Hepatocyte (in vitro differentiated cells): ENCODE measurements around the gene ZBTB7B. TPM values are rescaled to one million over a fixed set of nuclear protein-coding genes. Genes with fewer than 3 reads are reported as not detected.

ENCODE experiments used
- DNase-seq: peaks from one replicate; pipeline ENCODE4 v3.0.0-alpha.2; 2016; ENCODE audit warnings: low spot score
- H2AFZ ChIP-seq: fragments of 200-600 bp; sonication (generic); 2 replicates; pipeline ENCODE4 v1.6.0; 2016; ENCODE audit warnings: antibody characterized with exemption, mild to moderate bottlenecking
- H3K27ac ChIP-seq: fragments of 200-600 bp; sonication (generic); 2 replicates; pipeline ENCODE4 v1.5.1; 2016; ENCODE audit warnings: mild to moderate bottlenecking
- H3K27me3 ChIP-seq: fragments of 200-600 bp; sonication (generic); 2 replicates; pipeline ENCODE4 v1.6.1; 2016
- H3K36me3 ChIP-seq: fragments of 200-600 bp; sonication (generic); replicated peaks from 2 replicates; pipeline ENCODE4 v1.5.1; 2016; ENCODE audit warnings: low read depth; ENCODE audit not compliant: insufficient read depth
- H3K4me1 ChIP-seq: fragments of 200-600 bp; sonication (generic); 2 replicates; pipeline ENCODE4 v1.5.1; 2016; ENCODE audit warnings: mild to moderate bottlenecking, moderate library complexity; ENCODE audit not compliant: insufficient read depth
- H3K4me2 ChIP-seq: fragments of 200-600 bp; sonication (generic); 2 replicates; pipeline ENCODE4 v1.6.0; 2016
- H3K4me3 ChIP-seq: fragments of 200-600 bp; sonication (generic); 2 replicates; pipeline ENCODE4 v1.5.1; 2016; ENCODE audit warnings: mild to moderate bottlenecking
- H3K79me2 ChIP-seq: fragments of 200-600 bp; sonication (generic); 2 replicates; pipeline ENCODE4 v1.6.0; 2017; ENCODE audit warnings: mild to moderate bottlenecking
- H3K9me2 ChIP-seq: fragments of 200-600 bp; sonication (generic); replicated peaks from 2 replicates; pipeline ENCODE4 v1.6.0; 2017; ENCODE audit warnings: mild to moderate bottlenecking; ENCODE audit not compliant: insufficient read depth
- H3K9me3 ChIP-seq: fragments of 200-600 bp; sonication (generic); 2 replicates; pipeline ENCODE4 v1.5.1; 2016; ENCODE audit warnings: low read depth, mild to moderate bottlenecking
- H4K20me1 ChIP-seq: fragments of 200-600 bp; sonication (generic); 2 replicates; pipeline ENCODE4 v1.6.0; 2016; ENCODE audit warnings: mild to moderate bottlenecking; ENCODE audit not compliant: insufficient read depth, poor library complexity, severe bottlenecking
- CTCF ChIP-seq: fragments of 200-600 bp; sonication (generic); IDR thresholded peaks from 2 replicates; pipeline ENCODE4 v1.5.1; 2016; ENCODE audit warnings: antibody characterized with exemption, mild to moderate bottlenecking; ENCODE audit not compliant: poor library complexity
- EZH2 ChIP-seq: fragments of 200-600 bp; sonication (generic); IDR thresholded peaks from 2 replicates; pipeline ENCODE4 v1.6.1; 2016; ENCODE audit warnings: antibody characterized with exemption, mild to moderate bottlenecking, borderline replicate concordance
- EZH2phosphoT487 ChIP-seq: fragments of 200-600 bp; sonication (generic); IDR thresholded peaks from one replicate; pipeline ENCODE4 v1.6.1; 2018; ENCODE audit warnings: antibody characterized with exemption, mild to moderate bottlenecking, low read depth, moderate library complexity; ENCODE audit not compliant: unreplicated experiment, severe bottlenecking
- WGBS: methylation state at CpG from one replicate; pipeline ENCODE4 v1.1.6; 2016; ENCODE audit warnings: low lambda C conversion rate; ENCODE audit errors: missing lambda C conversion rate; 5-methylcytosine and 5-hydroxymethylcytosine counted together
- polyA plus RNA-seq: library from polyadenylated mRNA; unstranded; fragments of >200 nt; fragmentation: Nextera tagmentation; extraction: Ambion mirVana; gene quantifications from 2 replicates; pipeline ENCODE4 v1.2.1, GENCODE V29; 2016
- total RNA-seq: library from RNA; depleted of rRNA; stranded (reverse); fragments of >200 nt; gene quantifications from 2 replicates; pipeline ENCODE4 v1.2.3, GENCODE V29; 2014

ZBTB7B gene
- total and polyA plus RNA-seq, 2 experiments from 2014 or later = 13.3 to 29.2 TPM

GRCh38 chr1:155024315-155024714 lies 21.7 kb downstream of the ZBTB7B start:
- 94% methylated on average over 9 of the region's 9 CpGs for WGBS
- Histone ChIP-seq H3K79me2 (no peaks in the 10 kb centered on the region), H3K27me3 (no peaks in the 10 kb centered on the region)

GRCh38 chr1:155026154-155026553 lies 23.6 kb downstream of the ZBTB7B start:
- WGBS = 74% methylated on average over 8 of the region's 9 CpGs
- H3K4me2 ChIP-seq = no peak overlapping the region
- no peak for TF ChIP-seq EZH2phosphoT487
- TF ChIP-seq CTCF = no peak
- TF ChIP-seq EZH2 = no peak
- H3K79me2 ChIP-seq = no peaks in the 10 kb centered on the region
- no peaks in the 10 kb centered on the region for H3K36me3 ChIP-seq
- no peak for DNase-seq
- H3K27me3 ChIP-seq = no peaks in the 10 kb centered on the region
- H2AFZ ChIP-seq = no peak overlapping the region
- H3K27ac ChIP-seq = no peak overlapping the region
- H3K4me3 ChIP-seq = no peak overlapping the region
- no peaks in the 10 kb centered on the region for H3K9me2 ChIP-seq
- no peaks in the 10 kb centered on the region for H3K4me1 ChIP-seq
- no peaks in the 10 kb centered on the region for H3K9me3 ChIP-seq
- no peaks in the 10 kb centered on the region for H4K20me1 ChIP-seq

More at GRCh38 chr1:155024315-155024714, 21.7 kb downstream of the ZBTB7B start:
- TF ChIP-seq EZH2phosphoT487 (no peak), CTCF (no peak), EZH2 (no peak)
- no peaks in the 10 kb centered on the region for H3K9me2 ChIP-seq
- no peak for DNase-seq
- H3K27ac ChIP-seq = no peak overlapping the region
- H3K36me3 ChIP-seq = no peaks in the 10 kb centered on the region
- H2AFZ ChIP-seq = no peak overlapping the region
- H3K9me3 ChIP-seq = no peaks in the 10 kb centered on the region
- H3K4me3 ChIP-seq = no peak overlapping the region
- H3K4me1 ChIP-seq = no peaks in the 10 kb centered on the region
- no peak overlapping the region for H3K4me2 ChIP-seq
- no peaks in the 10 kb centered on the region for H4K20me1 ChIP-seq

- Histone ChIP-seq H3K4me2 (no peak overlapping the region), H3K36me3 (no peaks in the 10 kb centered on the region), H2AFZ (no peak overlapping the region), H3K79me2 (no peaks in the 10 kb centered on the region), H3K4me3 (no peak overlapping the region), H3K9me3 (no peaks in the 10 kb centered on the region), H3K27me3 (no peaks in the 10 kb centered on the region), H3K4me1 (no peaks in the 10 kb centered on the region), H4K20me1 (no peaks in the 10 kb centered on the region), H3K9me2 (no peaks in the 10 kb centered on the region), H3K27ac (no peak overlapping the region)
- no peak for DNase-seq
- 87% methylated on average over 6 of the region's 6 CpGs for WGBS
- TF ChIP-seq CTCF (no peak), EZH2 (no peak)
These were observed 24.0 kb downstream of the ZBTB7B start for GRCh38 chr1:155026588-155026987.

GRCh38 chr1:155029513-155030242 lies 27.1 kb downstream of the ZBTB7B start:
- Histone ChIP-seq H2AFZ (no peak overlapping the region), H3K27me3 (no peaks in the 10 kb centered on the region), H3K4me1 (no peaks in the 10 kb centered on the region), H3K4me3 (no peak overlapping the region), H3K9me3 (no peaks in the 10 kb centered on the region), H3K4me2 (no peak overlapping the region), H4K20me1 (no peaks in the 10 kb centered on the region), H3K9me2 (no peaks in the 10 kb centered on the region), H3K36me3 (no peaks in the 10 kb centered on the region), H3K79me2 (no peaks in the 10 kb centered on the region), H3K27ac (no peak overlapping the region)
- DNase-seq = no peak
- no peak for TF ChIP-seq EZH2phosphoT487
- TF ChIP-seq CTCF = no peak
- no peak for TF ChIP-seq EZH2
- WGBS = 88% methylated on average over 15 of the region's 16 CpGs
